ENCODE data around the gene RBM44. TPM values are rescaled to one million over a fixed set of nuclear protein-coding genes. Genes with fewer than 3 reads are reported as not detected.
"Not testable (repeated sequence)": the region's sequence is repeated elsewhere in the genome, so short reads cannot be mapped to it uniquely, and the experiment has no call there.

Gene RBM44
- total RNA-seq, 2 donors from 2014 or later: 0.35 to 0.48 TPM

DNA sequence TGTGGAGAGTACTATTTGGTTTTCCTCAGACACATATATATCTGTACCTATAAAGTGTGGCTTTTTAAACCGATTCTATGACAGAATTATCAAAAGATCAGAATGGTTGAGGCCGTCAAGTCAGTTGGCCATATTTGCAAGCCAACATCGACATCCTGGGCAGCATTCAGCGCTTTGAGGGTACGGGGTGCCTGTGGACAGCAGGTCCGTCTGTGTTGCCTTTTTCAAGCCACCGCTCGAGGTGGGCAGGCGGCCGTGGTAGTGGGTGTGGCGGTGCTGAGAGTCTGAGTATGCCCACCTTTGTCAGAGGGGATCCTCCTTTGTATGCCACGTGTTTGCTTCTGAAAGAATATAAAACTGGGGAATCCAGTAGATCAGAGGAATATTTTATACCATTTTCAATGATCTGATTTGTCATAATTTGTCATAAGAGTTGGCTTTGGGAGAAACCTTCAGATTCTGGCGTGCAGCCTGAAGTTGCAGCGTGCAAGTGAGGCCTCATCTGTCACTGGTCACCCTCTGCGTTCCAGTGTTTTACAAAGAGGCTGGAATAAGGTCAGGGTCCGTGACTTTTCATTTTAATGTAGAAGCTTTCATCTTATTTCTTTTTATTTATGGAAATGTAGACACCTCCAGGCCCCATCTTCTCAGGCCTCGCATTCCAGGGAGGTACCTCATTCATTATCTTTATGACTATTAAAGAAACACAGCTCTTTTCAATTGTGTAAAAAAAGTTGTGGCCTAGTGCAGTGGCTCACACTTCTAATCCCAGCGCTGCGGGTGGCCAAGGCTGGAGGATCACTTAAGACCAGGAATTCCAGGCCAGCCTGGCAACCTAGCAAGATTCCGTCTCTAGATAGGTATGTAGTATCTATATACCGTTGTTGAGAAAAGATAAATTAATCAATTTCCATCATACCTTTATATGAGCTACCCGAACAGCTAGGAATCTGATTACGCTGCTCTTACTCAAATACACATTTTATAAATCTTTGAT lies 37.8 kb upstream of the RBM44 start:
- H3K4me3 ChIP-seq: no peak overlapping the region
- TF ChIP-seq CTCF (IDR thresholded peaks at IDR 0.05): no peak
- H3K9ac ChIP-seq (ENCODE audit: low read depth in 2 of 2, low read length in 2 of 2): no peak overlapping the region
- H3K9me3 ChIP-seq: no peaks in the 10 kb centered on the region
- peaks cover 9% of the 10 kb centered on the region for H3K36me3 ChIP-seq
- H3K4me1 ChIP-seq: no peaks in the 10 kb centered on the region
- intact Hi-C loops (cut with DNase I): no loop called here
- no peak for DNase-seq
- H3K27ac ChIP-seq: no peak overlapping the region
- H3K27me3 ChIP-seq: no peaks in the 10 kb centered on the region

- H3K4me1 ChIP-seq; H3K27me3 ChIP-seq; H3K36me3 ChIP-seq; H3K9ac ChIP-seq (ENCODE audit: low read depth in 2 of 2, low read length in 2 of 2); H3K9me3 ChIP-seq; H3K4me3 ChIP-seq; H3K27ac ChIP-seq; DNase-seq; intact Hi-C loops (cut with DNase I): not testable (repeated sequence)
Observed at GRCh38 chr2:237762291-237763182, 36.0 kb upstream of the RBM44 start.

DNA sequence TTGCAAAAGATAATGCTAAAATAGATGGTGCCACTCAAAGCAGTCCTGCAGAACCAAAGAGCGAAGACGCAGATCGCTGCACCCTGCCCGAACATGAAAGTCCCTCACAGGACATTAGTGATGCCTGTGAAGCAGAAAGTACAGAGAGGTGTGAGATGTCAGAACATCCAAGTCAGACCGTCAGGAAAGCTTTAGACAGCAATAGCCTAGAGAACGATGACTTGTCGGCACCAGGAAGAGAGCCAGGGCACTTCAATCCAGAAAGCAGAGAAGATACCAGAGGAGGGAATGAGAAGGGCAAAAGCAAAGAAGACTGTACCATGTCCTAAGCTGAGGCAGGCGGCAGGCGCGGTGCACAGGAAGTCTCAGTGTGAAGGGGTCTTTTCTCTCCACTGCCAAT lies 34.8 kb upstream of the RBM44 start:
- intact Hi-C loops (cut with DNase I): no loop called here
- TF ChIP-seq CTCF (IDR thresholded peaks at IDR 0.05): no peak
- Histone ChIP-seq H3K4me3 (no peak overlapping the region), H3K27me3 (no peaks in the 10 kb centered on the region), H3K9me3 (no peaks in the 10 kb centered on the region), H3K9ac (ENCODE audit: low read depth in 2 of 2, low read length in 2 of 2) (no peak overlapping the region), H3K4me1 (no peaks in the 10 kb centered on the region), H3K27ac (no peak overlapping the region), H3K36me3 (peaks cover 5% of the 10 kb centered on the region)
- no peak for DNase-seq

- not testable (repeated sequence) for DNase-seq
Observed at GRCh38 chr2:237765122-237765521, 33.5 kb upstream of the RBM44 start.

GRCh38 chr2:237765875-237766274 lies 32.7 kb upstream of the RBM44 start:
- no peak for DNase-seq
- Histone ChIP-seq H3K4me3 (no peak overlapping the region), H3K9me3 (no peaks in the 10 kb centered on the region), H3K9ac (ENCODE audit: low read depth in 2 of 2, low read length in 2 of 2) (no peak overlapping the region), H3K27ac (no peak overlapping the region), H3K4me1 (no peaks in the 10 kb centered on the region), H3K27me3 (no peaks in the 10 kb centered on the region), H3K36me3 (no peaks in the 10 kb centered on the region)
- no peak for TF ChIP-seq CTCF (IDR thresholded peaks at IDR 0.05)
- intact Hi-C loops (cut with DNase I): no loop called here

More at GRCh38 chr2:237765122-237765521, 33.5 kb upstream of the RBM44 start:
- H3K4me1 ChIP-seq; intact Hi-C loops (cut with DNase I); H3K27ac ChIP-seq; H3K36me3 ChIP-seq; H3K9ac ChIP-seq (ENCODE audit: low read depth in 2 of 2, low read length in 2 of 2); H3K27me3 ChIP-seq; H3K4me3 ChIP-seq; H3K9me3 ChIP-seq: not testable (repeated sequence)

DNA sequence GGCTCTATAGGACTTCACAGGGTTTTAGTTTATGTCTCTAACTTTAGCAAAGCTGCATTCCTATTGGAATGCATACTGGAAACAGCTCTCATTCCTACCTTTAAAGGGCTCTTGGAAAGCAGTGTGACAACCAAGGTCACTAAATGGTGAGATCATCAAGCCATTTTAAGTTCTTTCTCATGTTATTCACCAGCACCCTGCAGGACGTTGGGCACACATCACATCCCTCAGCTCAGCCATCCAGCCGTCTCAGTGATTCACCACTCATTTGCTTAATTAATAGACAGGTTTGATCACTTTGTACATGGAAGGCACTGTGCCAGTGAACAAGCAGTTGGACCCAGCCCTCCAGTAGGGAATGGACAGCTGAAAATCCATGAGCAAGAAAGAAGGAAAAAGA lies 32.2 kb upstream of the RBM44 start:
- no peak for DNase-seq
- H3K4me1 ChIP-seq: no peaks in the 10 kb centered on the region
- no peaks in the 10 kb centered on the region for H3K36me3 ChIP-seq
- H3K4me3 ChIP-seq: no peak overlapping the region
- intact Hi-C loops (cut with DNase I): no loop called here
- H3K9ac ChIP-seq (ENCODE audit: low read depth in 2 of 2, low read length in 2 of 2): no peak overlapping the region
- H3K9me3 ChIP-seq: no peaks in the 10 kb centered on the region
- H3K27ac ChIP-seq: no peak overlapping the region
- H3K27me3 ChIP-seq: no peaks in the 10 kb centered on the region
- no peak for TF ChIP-seq CTCF (IDR thresholded peaks at IDR 0.05)
